A549 (cell line): ENCODE measurements around the gene LEF1. TPM values are rescaled to one million over a fixed set of nuclear protein-coding genes. Genes with fewer than 3 reads are reported as not detected.

Experiments used
- ATAC-seq, 2 experiments: fragments of 200-7000 bp in 1 of 2; fragments of >200 bp in 1 of 2; cut with Nextera tagmentation in 1 of 2; cut with Tn5 transposase in 1 of 2; 3 replicates each; pipeline versions ENCODE4 v1.8.0 to v1.9.1; 2018 to 2020; ENCODE audit warnings: mild to moderate bottlenecking in 1 of 2, moderate library complexity in 1 of 2
- CTCF ChIA-PET: fragments of 300-600 bp; sonication (Branson Sonifier 250); formaldehyde crosslinking; extraction: SDS; loops from one replicate; lab custom pipeline; 2021; ENCODE audit warnings: antibody characterized with exemption, inconsistent platforms; lab: Yijun Ruan, JAX
- POLR2A ChIA-PET: fragments of 350-600 bp; formaldehyde crosslinking; extraction: SDS; loops from one replicate; lab custom pipeline; 2021; ENCODE audit warnings: antibody characterized with exemption, inconsistent platforms; lab: Yijun Ruan, JAX
- DNase-seq, 2 experiments: peaks; one replicate each; pipeline versions ENCODE4 v3.0.0 to v3.0.0-alpha.2; 2011 to 2016; ENCODE audit warnings: low read depth in 1 of 2, low spot score in 1 of 2
- FAIRE-seq: peaks from 2 replicates; lab custom pipeline; 2011; peaks lifted over from hg19 to GRCh38; lab: Jason Lieb, UNC
- H3K27ac ChIP-seq, 2 experiments: fragments of >200 bp; sonication (Bioruptor Twin); formaldehyde crosslinking; 3 replicates each; pipeline ENCODE4 v1.5.1; 2016 to 2017
- H3K4me1 ChIP-seq: fragments of >200 bp; sonication (Bioruptor Twin); formaldehyde crosslinking; 3 replicates; pipeline ENCODE4 v1.6.1; 2016
- H3K4me2 ChIP-seq: fragments of >200 bp; sonication (Bioruptor Twin); formaldehyde crosslinking; 3 replicates; pipeline ENCODE4 v1.6.1; 2016
- H3K4me3 ChIP-seq: fragments of >200 bp; sonication (Bioruptor Twin); formaldehyde crosslinking; 3 replicates; pipeline ENCODE4 v1.5.1; 2016
- H3K9me3 ChIP-seq: fragments of >200 bp; sonication (Bioruptor Twin); formaldehyde crosslinking; 3 replicates; pipeline ENCODE4 v1.6.1; 2016
- CBX8 ChIP-seq: fragments of 200-600 bp; sonication (generic); IDR thresholded peaks from 2 replicates; pipeline ENCODE4 v1.6.1; 2016
- CTCF ChIP-seq: fragments of >200 bp; sonication (Bioruptor Twin); formaldehyde crosslinking; IDR thresholded peaks from 3 replicates; pipeline ENCODE4 v1.5.1; 2016
- EHF ChIP-seq: fragments of 250-450 bp; sonication (Bioruptor Pico); IDR thresholded peaks from 2 replicates; pipeline ENCODE4 v1.5.0; 2020; ENCODE audit warnings: mild to moderate bottlenecking
- EHMT2 ChIP-seq: fragments of 200-600 bp; sonication (generic); IDR thresholded peaks from 2 replicates; pipeline ENCODE4 v1.6.1; 2016; ENCODE audit warnings: antibody characterized with exemption, low read depth, mild to moderate bottlenecking, moderate library complexity
- EP300 ChIP-seq, 2 experiments: fragments of >200 bp; sonication (Bioruptor Twin); formaldehyde crosslinking; IDR thresholded peaks; 2 replicates in 1 of 2; 3 replicates in 1 of 2; pipeline ENCODE4 v1.6.1; 2016 to 2017
- FOXS1 ChIP-seq: fragments of 250-450 bp; sonication (Bioruptor Pico); IDR thresholded peaks from 2 replicates; pipeline ENCODE4 v1.5.0; 2020; ENCODE audit warnings: mild to moderate bottlenecking, moderate library complexity
- GATA3 ChIP-seq: IDR thresholded peaks from 2 replicates; pipeline ENCODE4 v1.6.1; 2012; ENCODE audit warnings: borderline replicate concordance
- HOXB5 ChIP-seq: fragments of 250-450 bp; sonication (Bioruptor Pico); IDR thresholded peaks from 2 replicates; pipeline ENCODE4 v1.5.0; 2020; ENCODE audit warnings: mild to moderate bottlenecking, moderate library complexity
- JUN ChIP-seq, 2 experiments: fragments of >200 bp; sonication (Bioruptor Twin); formaldehyde crosslinking; IDR thresholded peaks; 2 replicates in 1 of 2; 3 replicates in 1 of 2; pipeline ENCODE4 v1.6.1; 2016 to 2017
- MAZ ChIP-seq: fragments of 150-350 bp; IDR thresholded peaks from 2 replicates; pipeline ENCODE4 v1.6.1; 2014; ENCODE audit warnings: antibody characterized with exemption, low read depth, low read length, borderline replicate concordance
- NFE2L2 ChIP-seq: fragments of 150-350 bp; conservative IDR thresholded peaks from 2 replicates; pipeline ENCODE4 v1.6.1; 2014; ENCODE audit warnings: low read length
- PHF8 ChIP-seq: fragments of 200-600 bp; sonication (generic); IDR thresholded peaks from 2 replicates; pipeline ENCODE4 v1.6.1; 2016; ENCODE audit warnings: low read depth, mild to moderate bottlenecking, antibody characterized with exemption, moderate library complexity, borderline replicate concordance
- POLR2AphosphoS2 ChIP-seq: conservative IDR thresholded peaks from 2 replicates; pipeline ENCODE4 v1.6.1; 2012; ENCODE audit warnings: low read length, improper control_type of control experiment, inconsistent platforms
- REST ChIP-seq: fragments of 200-600 bp; sonication (generic); IDR thresholded peaks from 2 replicates; pipeline ENCODE4 v1.6.1; 2016; ENCODE audit warnings: antibody characterized with exemption, mild to moderate bottlenecking, moderate library complexity
- RNF2 ChIP-seq: fragments of 200-600 bp; sonication (generic); IDR thresholded peaks from 2 replicates; pipeline ENCODE4 v1.6.1; 2016; ENCODE audit warnings: low read depth, mild to moderate bottlenecking, antibody characterized with exemption, moderate library complexity, borderline replicate concordance
- TFCP2L1 ChIP-seq: fragments of 250-450 bp; sonication (Bioruptor Pico); IDR thresholded peaks from 2 replicates; pipeline ENCODE4 v1.5.0; 2021; ENCODE audit warnings: mild to moderate bottlenecking
- USF2 ChIP-seq: fragments of 450-650 bp; IDR thresholded peaks from 2 replicates; pipeline ENCODE4 v1.6.1; 2014; ENCODE audit warnings: antibody characterized with exemption
- ZC3H11A ChIP-seq: fragments of 450-650 bp; IDR thresholded peaks from 2 replicates; pipeline ENCODE4 v1.6.1; 2014; ENCODE audit warnings: antibody characterized with exemption, mild to moderate bottlenecking
- WGBS: methylation state at CpG from one replicate; pipeline ENCODE4 v1.1.6; 2017; ENCODE audit errors: missing lambda C conversion rate; 5-methylcytosine and 5-hydroxymethylcytosine counted together
- polyA plus RNA-seq, 4 experiments: library from polyadenylated mRNA; depleted of rRNA in 3 of 4; stranded (reverse); fragments of >200 nt; fragmentation: RNase III in 1 of 4; extraction: RNeasy Plus Mini Kit Qiagen cat#74134 plus additional on column Dnase treatment in 1 of 4; gene quantifications; 2 replicates in 3 of 4; 3 replicates in 1 of 4; pipeline ENCODE4 v1.2.3, GENCODE V29; 2011 to 2017
- TF ChIP-seq, protein P1 (sequence below): IDR thresholded peaks from 2 replicates; pipeline ENCODE4 v1.6.1; 2012
- TF ChIP-seq, protein P2 (sequence below): fragments of >200 bp; sonication (Bioruptor Twin); formaldehyde crosslinking; IDR thresholded peaks from 2 replicates; pipeline ENCODE4 v1.6.1; 2016
- TF ChIP-seq, protein P3 (sequence below): fragments of >200 bp; sonication (Bioruptor Twin); formaldehyde crosslinking; IDR thresholded peaks from 3 replicates; pipeline ENCODE4 v1.6.1; 2016

LEF1 gene
- polyA plus RNA-seq, 2 of the 4 experiments (the other 2 are of a cell fraction): not detected

- TF ChIP-seq REST (no peak), EP300 (IDR thresholded peaks at IDR 0.05) (no peak), EHF (CRISPR knock-in tag) (no peak), PHF8 (no peak)
- Histone ChIP-seq H3K9me3 (no peaks in the 10 kb centered on the region), H3K4me2 (no peak overlapping the region), H3K4me3 (no peak overlapping the region), H3K27ac (no peak overlapping the region), H3K4me1 (peaks cover 10% of the 10 kb centered on the region; the same call in 1 of the 3 replicates)
- no peak for DNase-seq
- WGBS: 8% methylated on average over 8 of the region's 8 CpGs
- CTCF ChIA-PET: no interaction called here
- ATAC-seq: no peak
- POLR2A ChIA-PET: no interaction called here
- FAIRE-seq: no peak
These were observed 2.1 kb upstream of the LEF1 start for GRCh38 chr4:108170631-108171338.

DNA sequence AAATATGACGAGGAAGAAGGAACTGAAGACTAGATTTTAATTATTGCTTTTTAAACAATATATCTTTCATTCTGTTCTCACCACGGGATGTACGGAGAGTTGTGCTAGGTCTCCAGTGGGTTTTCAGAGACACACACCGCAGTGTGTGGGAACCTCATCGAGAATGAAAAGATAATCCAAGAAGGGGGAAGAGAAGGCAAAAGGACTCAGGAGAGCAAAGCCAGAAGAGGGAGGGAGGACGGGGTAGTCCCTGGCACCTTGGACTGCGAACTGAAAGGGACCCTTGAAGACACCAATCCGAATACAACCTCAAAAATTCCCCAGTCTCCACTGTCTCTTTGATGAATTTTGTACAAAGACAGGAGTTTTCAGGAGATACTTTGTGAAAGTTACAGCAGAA lies 932 bp upstream of the LEF1 start:
- DNase-seq (no peak), ATAC-seq (no peak), FAIRE-seq (no peak)
- Histone ChIP-seq H3K4me2 (no peak overlapping the region), H3K4me1 (peaks cover 10% of the 10 kb centered on the region; the same call in 1 of the 3 replicates), H3K9me3 (no peaks in the 10 kb centered on the region), H3K4me3 (no peak overlapping the region; the same call in 2 of the 3 replicates), H3K27ac (no peak overlapping the region)
- TF ChIP-seq USF2: no peak
- no peak for TF ChIP-seq JUN (IDR thresholded peaks at IDR 0.05)
- no peak for TF ChIP-seq EHMT2
- no peak for TF ChIP-seq ZC3H11A
- TF ChIP-seq, protein P1, sequence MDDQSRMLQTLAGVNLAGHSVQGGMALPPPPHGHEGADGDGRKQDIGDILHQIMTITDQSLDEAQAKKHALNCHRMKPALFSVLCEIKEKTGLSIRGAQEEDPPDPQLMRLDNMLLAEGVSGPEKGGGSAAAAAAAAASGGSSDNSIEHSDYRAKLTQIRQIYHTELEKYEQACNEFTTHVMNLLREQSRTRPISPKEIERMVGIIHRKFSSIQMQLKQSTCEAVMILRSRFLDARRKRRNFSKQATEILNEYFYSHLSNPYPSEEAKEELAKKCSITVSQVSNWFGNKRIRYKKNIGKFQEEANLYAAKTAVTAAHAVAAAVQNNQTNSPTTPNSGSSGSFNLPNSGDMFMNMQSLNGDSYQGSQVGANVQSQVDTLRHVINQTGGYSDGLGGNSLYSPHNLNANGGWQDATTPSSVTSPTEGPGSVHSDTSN: no peak
- 42% methylated on average over 8 of the region's 8 CpGs for WGBS
- ChIA-PET CTCF (no interaction called here), POLR2A (no interaction called here)

DNA sequence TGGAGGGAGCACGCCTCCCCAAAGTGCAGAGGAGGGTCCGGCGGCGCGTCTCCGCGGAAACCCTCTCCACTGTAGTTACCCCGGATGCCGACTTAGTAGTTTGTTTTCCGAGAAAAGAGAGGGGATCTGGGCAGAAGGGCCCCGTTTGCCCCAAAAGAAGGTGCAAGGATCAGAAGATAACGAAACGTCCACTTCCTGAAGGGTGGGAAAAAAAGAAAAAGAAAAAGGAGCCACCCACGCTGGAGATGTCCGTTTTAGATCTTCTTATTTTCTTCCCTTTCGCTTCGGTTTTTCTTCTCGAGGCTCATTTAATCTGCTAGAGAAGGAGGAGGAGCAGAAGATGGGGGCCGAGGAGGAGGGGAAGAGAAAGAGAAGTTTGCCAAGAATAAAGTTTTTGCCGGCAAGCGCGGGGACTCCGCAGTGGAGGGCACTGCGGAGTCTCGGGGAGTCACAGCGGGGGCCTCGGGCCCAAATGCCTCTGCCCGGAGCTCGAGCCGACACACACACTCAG lies 517 bp downstream of the LEF1 start:
- 2% methylated on average over 18 of the region's 30 CpGs for WGBS
- Histone ChIP-seq H3K4me3 (peak overlapping the region; percentile 46), H3K27ac (no peak overlapping the region), H3K4me2 (peak overlapping the region; percentile 97), H3K9me3 (no peaks in the 10 kb centered on the region), H3K4me1 (peaks cover 10% of the 10 kb centered on the region; the same call in 1 of the 3 replicates)
- ChIA-PET POLR2A (no interaction called here), CTCF (no interaction called here)
- ATAC-seq: 0 out of 6 replicates have a peak, but pooled peaks of 1 of the 2 experiments have one; percentile 21
- DNase-seq: no peak
- FAIRE-seq: no peak
- TF ChIP-seq TFCP2L1 (no peak), RNF2 (peak; percentile 93), HOXB5 (CRISPR knock-in tag) (no peak), USF2 (no peak), JUN (IDR thresholded peaks at IDR 0.05) (no peak), POLR2AphosphoS2 (no peak), MAZ (no peak), CBX8 (peak; percentile 78; the same call in 1 of the 2 replicates), CTCF (no peak), NFE2L2 (no peak), EHMT2 (no peak), FOXS1 (CRISPR knock-in tag) (no peak), GATA3 (no peak)
- TF ChIP-seq, protein P2, sequence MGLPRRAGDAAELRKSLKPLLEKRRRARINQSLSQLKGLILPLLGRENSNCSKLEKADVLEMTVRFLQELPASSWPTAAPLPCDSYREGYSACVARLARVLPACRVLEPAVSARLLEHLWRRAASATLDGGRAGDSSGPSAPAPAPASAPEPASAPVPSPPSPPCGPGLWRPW: no peak
- TF ChIP-seq, protein P3, sequence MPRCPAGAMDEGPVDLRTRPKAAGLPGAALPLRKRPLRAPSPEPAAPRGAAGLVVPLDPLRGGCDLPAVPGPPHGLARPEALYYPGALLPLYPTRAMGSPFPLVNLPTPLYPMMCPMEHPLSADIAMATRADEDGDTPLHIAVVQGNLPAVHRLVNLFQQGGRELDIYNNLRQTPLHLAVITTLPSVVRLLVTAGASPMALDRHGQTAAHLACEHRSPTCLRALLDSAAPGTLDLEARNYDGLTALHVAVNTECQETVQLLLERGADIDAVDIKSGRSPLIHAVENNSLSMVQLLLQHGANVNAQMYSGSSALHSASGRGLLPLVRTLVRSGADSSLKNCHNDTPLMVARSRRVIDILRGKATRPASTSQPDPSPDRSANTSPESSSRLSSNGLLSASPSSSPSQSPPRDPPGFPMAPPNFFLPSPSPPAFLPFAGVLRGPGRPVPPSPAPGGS: no peak
